ENCODE data around the gene EGR1. TPM values are rescaled to one million over a fixed set of nuclear protein-coding genes. Genes with fewer than 3 reads are reported as not detected.
"Not testable (repeated sequence)": the region's sequence is repeated elsewhere in the genome, so short reads cannot be mapped to it uniquely, and the experiment has no call there.

Gene EGR1
- total RNA-seq, 1 donor from 2014 or later: 21.4 TPM

DNA sequence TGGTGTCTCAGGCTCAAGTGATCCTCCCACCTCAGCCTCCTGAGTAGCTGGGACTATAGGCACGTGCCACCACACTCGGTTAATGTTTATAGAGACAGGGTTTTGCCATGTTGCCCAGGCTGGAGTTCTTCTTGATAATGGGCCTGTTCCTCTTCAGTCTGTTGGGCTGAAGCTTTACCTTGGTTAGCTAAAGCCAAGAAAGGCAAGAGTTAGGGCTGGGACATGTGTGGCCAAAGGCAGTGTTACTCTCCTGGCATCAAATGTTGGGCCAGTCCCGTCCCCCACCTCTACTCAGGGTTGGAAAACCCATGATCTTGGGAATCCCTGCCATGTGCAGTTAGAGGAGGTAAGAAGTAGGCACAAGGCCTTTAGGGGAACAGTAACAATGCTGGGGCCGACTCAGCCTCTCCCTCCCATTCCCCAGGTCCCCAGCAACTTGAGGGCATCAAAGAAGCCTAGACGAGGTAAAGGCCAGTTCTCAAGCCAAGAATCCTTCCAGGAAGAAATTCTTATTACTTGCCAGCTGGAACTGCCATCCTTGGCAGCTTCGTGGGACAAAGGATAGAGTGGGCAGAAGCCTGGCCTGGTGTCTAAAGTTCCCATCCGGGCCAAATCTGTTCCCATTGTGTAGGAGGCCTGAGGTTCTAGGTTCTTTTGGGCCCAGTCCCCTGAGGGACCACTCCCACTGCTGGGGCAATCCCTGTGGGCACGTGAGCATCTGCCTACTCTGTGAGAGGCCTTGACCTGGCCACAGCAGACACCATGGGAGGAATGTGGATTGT is 4.5 kb downstream of the EGR1 start:
- Histone ChIP-seq H3K9ac (ENCODE audit: low read depth in 1 of 3, low read length in 3 of 3) (no peak overlapping the region), H3K27ac (ENCODE audit: low read depth, low read length) (no peak overlapping the region)

DNA sequence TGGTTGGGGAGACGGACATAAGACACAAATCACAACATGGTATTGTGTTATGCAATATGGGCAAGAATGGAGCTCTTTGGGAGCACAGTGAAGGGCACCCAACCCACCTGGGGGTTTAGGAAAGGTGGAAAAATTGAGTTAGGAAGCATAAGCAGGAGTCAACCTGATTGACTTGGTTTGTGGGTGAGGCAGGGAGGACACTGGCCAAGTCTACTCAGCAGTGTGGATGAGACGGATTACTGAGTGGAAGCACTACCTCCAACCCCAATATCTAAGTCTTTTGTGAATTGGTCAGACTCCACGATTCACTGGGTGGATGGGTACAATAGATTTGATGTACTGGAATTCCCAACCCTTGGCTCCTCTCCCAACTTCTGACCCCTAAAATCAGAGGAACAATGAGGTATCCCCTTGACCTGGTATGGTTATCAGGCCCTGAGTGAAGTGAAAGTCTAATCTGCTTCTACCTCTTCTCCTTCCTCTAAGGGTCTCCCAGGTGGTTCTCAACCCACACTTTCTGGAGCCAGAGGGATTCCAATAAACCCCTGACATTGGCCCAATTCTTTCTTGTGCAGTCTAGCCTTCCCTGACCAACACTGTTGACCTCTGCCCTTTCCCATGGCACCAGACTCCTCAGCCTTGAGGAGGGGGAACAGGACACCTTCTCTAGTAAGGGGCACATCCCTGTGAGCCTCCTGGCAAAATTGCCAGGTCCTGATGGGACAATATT is 5.2 kb downstream of the EGR1 start:
- peaks cover 0 to 7% (median 3%) of the 10 kb centered on the region in 3 donors for H3K27me3 ChIP-seq (ENCODE audit: control insufficient read depth in 3 of 3, insufficient read depth in 3 of 3, low read length in 3 of 3)
- H3K27ac ChIP-seq (ENCODE audit: low read depth, low read length): no peak overlapping the region
- peaks cover 7 to 11% (median 11%) of the 10 kb centered on the region in 3 donors for H3K36me3 ChIP-seq (ENCODE audit: control insufficient read depth in 3 of 3, insufficient read depth in 3 of 3, low read length in 3 of 3)
- H3K9me3 ChIP-seq (ENCODE audit: control insufficient read depth in 3 of 3, low read length in 3 of 3): no peaks in the 10 kb centered on the region
- peaks cover 21 to 26% (median 24%) of the 10 kb centered on the region in 3 donors for H3K4me1 ChIP-seq (ENCODE audit: control insufficient read depth in 3 of 3, insufficient read depth in 3 of 3, low read length in 3 of 3)
- no peak overlapping the region for H3K4me3 ChIP-seq (ENCODE audit: low read length in 3 of 3)
- H3K9ac ChIP-seq (ENCODE audit: low read depth in 1 of 3, low read length in 3 of 3): no peak overlapping the region

More for the DNA sequence above, 4.5 kb downstream of the EGR1 start:
- Histone ChIP-seq H3K36me3 (ENCODE audit: control insufficient read depth in 3 of 3, insufficient read depth in 3 of 3, low read length in 3 of 3) (peaks cover 7 to 11% (median 11%) of the 10 kb centered on the region in 3 donors), H3K4me3 (ENCODE audit: low read length in 3 of 3) (no peak overlapping the region), H3K4me1 (ENCODE audit: control insufficient read depth in 3 of 3, insufficient read depth in 3 of 3, low read length in 3 of 3) (peaks cover 21 to 26% (median 24%) of the 10 kb centered on the region in 3 donors), H3K9me3 (ENCODE audit: control insufficient read depth in 3 of 3, low read length in 3 of 3) (no peaks in the 10 kb centered on the region), H3K27me3 (ENCODE audit: control insufficient read depth in 3 of 3, insufficient read depth in 3 of 3, low read length in 3 of 3) (peaks cover 0 to 7% (median 3%) of the 10 kb centered on the region in 3 donors)

DNA sequence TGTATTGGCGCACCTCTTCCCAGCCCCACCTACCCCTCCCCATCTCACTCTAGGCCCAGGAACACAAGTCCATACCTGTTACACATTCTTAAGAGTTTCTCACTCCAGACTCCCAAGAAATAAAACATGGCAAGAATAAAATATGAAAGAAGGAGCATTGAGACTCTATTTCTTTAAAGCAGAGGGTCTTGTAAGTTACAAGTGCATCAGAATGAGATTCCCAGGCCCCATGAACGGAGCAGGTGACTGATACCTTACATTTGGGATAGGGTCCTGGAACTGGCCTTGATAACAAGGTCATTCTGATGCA is 5.7 kb downstream of the EGR1 start:
- peaks cover 0 to 7% (median 0%) of the 10 kb centered on the region in 3 donors for H3K27me3 ChIP-seq (ENCODE audit: control insufficient read depth in 3 of 3, insufficient read depth in 3 of 3, low read length in 3 of 3)
- H3K4me3 ChIP-seq (ENCODE audit: low read length in 3 of 3): no peak overlapping the region
- no peak overlapping the region for H3K27ac ChIP-seq (ENCODE audit: low read depth, low read length)
- peaks cover 7 to 11% (median 11%) of the 10 kb centered on the region in 3 donors for H3K36me3 ChIP-seq (ENCODE audit: control insufficient read depth in 3 of 3, insufficient read depth in 3 of 3, low read length in 3 of 3)
- H3K4me1 ChIP-seq (ENCODE audit: control insufficient read depth in 3 of 3, insufficient read depth in 3 of 3, low read length in 3 of 3): peaks cover 19 to 22% (median 20%) of the 10 kb centered on the region in 3 donors
- no peaks in the 10 kb centered on the region for H3K9me3 ChIP-seq (ENCODE audit: control insufficient read depth in 3 of 3, low read length in 3 of 3)
- H3K9ac ChIP-seq (ENCODE audit: low read depth in 1 of 3, low read length in 3 of 3): no peak overlapping the region

DNA sequence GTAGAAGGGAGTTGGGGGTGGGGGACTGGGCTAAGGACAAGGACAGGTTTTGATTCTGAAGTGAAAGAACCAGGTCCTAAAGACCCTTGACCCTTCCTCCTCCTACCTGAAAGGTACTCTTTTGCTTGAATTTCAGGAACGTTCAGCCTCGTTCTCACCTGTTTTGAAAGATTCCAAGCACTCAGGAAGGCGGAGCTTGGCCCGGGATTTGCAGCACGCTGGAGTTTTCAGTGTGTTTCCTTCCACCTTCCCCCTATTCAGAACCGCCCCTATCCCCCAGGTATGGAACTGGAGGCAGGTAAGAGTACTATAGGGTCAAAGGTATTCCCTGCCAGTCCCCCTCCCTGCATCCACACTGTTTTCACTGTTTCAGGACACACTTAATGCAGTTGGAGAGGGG is 7.1 kb downstream of the EGR1 start:
- Histone ChIP-seq H3K4me1 (ENCODE audit: control insufficient read depth in 3 of 3, insufficient read depth in 3 of 3, low read length in 3 of 3) (peaks cover 6 to 8% (median 7%) of the 10 kb centered on the region in 3 donors), H3K36me3 (ENCODE audit: control insufficient read depth in 3 of 3, insufficient read depth in 3 of 3, low read length in 3 of 3) (peaks cover 2 to 4% (median 2%) of the 10 kb centered on the region in 3 donors), H3K9ac (ENCODE audit: low read depth in 1 of 3, low read length in 3 of 3) (no peak overlapping the region), H3K4me3 (ENCODE audit: low read length in 3 of 3) (no peak overlapping the region), H3K27ac (ENCODE audit: low read depth, low read length) (no peak overlapping the region), H3K27me3 (ENCODE audit: control insufficient read depth in 3 of 3, insufficient read depth in 3 of 3, low read length in 3 of 3) (no peaks in the 10 kb centered on the region), H3K9me3 (ENCODE audit: control insufficient read depth in 3 of 3, low read length in 3 of 3) (no peaks in the 10 kb centered on the region)

DNA sequence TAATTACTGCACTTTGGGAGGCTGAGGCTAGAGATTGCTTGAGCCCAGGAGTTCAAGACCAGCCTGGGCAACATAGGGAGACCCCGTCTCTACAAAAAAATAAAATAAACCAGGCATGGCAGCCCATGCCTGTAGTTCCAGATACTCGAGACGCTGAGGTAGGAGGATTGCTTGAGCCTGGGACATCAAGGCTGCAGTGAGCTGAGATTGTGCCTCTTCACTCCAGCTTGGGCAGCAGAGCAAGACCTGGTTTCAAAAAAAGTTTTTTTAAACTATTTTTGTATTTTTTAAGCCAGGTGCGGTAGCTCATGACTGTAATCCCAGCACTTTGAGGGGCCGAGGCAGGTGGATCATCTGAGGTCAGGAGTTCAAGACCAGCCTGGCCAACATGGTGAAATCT is 7.9 kb downstream of the EGR1 start:
- H3K27me3 ChIP-seq (ENCODE audit: control insufficient read depth in 3 of 3, insufficient read depth in 3 of 3, low read length in 3 of 3); H3K9ac ChIP-seq (ENCODE audit: low read depth in 1 of 3, low read length in 3 of 3); H3K36me3 ChIP-seq (ENCODE audit: control insufficient read depth in 3 of 3, insufficient read depth in 3 of 3, low read length in 3 of 3); H3K27ac ChIP-seq (ENCODE audit: low read depth, low read length); H3K4me1 ChIP-seq (ENCODE audit: control insufficient read depth in 3 of 3, insufficient read depth in 3 of 3, low read length in 3 of 3); H3K4me3 ChIP-seq (ENCODE audit: low read length in 3 of 3); H3K9me3 ChIP-seq (ENCODE audit: control insufficient read depth in 3 of 3, low read length in 3 of 3): not testable (repeated sequence)

DNA sequence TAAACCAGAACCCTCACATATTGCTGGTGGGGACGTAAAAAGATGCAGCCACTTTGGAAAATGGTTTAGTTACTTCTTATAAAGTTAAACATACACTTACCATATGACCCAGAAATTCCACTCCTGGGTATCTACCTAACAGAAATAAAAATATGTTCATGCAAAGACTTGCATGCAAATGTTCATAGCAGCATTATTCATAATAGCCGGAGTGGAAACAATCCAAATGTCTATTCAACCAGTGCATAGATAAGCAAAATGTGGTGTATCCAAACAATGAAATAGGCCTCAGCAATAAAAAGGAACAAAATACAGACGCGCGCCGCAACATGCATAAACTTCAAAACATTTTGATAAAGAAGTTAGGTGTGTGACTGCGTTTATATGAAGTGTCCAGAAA is 11.6 kb downstream of the EGR1 start:
- H3K27me3 ChIP-seq (ENCODE audit: control insufficient read depth in 3 of 3, insufficient read depth in 3 of 3, low read length in 3 of 3): no peaks in the 10 kb centered on the region
- H3K36me3 ChIP-seq (ENCODE audit: control insufficient read depth in 3 of 3, insufficient read depth in 3 of 3, low read length in 3 of 3): no peaks in the 10 kb centered on the region
- H3K4me3 ChIP-seq (ENCODE audit: low read length in 3 of 3): no peak overlapping the region
- H3K4me1 ChIP-seq (ENCODE audit: control insufficient read depth in 3 of 3, insufficient read depth in 3 of 3, low read length in 3 of 3): no peaks in the 10 kb centered on the region
- no peaks in the 10 kb centered on the region for H3K9me3 ChIP-seq (ENCODE audit: control insufficient read depth in 3 of 3, low read length in 3 of 3)
- H3K9ac ChIP-seq (ENCODE audit: low read depth in 1 of 3, low read length in 3 of 3): no peak overlapping the region
- H3K27ac ChIP-seq (ENCODE audit: low read depth, low read length): no peak overlapping the region

DNA sequence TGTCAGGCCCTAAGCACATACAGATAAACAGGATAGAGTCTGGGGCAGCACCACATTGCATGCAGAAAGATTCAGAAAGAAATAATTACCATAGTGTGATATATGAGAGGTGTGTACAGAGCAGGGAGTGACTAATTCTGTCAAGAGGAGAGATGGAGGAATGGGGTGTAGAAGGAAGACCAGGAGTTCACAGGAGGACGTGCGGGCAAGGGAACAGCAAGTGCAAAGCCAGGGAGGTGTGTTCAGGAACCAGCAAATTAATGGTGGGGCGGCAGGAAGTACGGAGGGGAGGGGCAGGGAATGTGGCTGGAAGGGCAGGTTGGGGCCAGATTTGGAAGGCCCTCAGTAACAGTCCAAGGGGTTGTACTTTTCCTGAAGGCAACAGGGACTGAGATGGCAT is 17.4 kb downstream of the EGR1 start:
- no peak overlapping the region for H3K4me3 ChIP-seq (ENCODE audit: low read length in 3 of 3)
- H3K36me3 ChIP-seq (ENCODE audit: control insufficient read depth in 3 of 3, insufficient read depth in 3 of 3, low read length in 3 of 3): no peaks in the 10 kb centered on the region
- no peaks in the 10 kb centered on the region for H3K9me3 ChIP-seq (ENCODE audit: control insufficient read depth in 3 of 3, low read length in 3 of 3)
- H3K9ac ChIP-seq (ENCODE audit: low read depth in 1 of 3, low read length in 3 of 3): no peak overlapping the region
- no peak overlapping the region for H3K27ac ChIP-seq (ENCODE audit: low read depth, low read length)
- H3K27me3 ChIP-seq (ENCODE audit: control insufficient read depth in 3 of 3, insufficient read depth in 3 of 3, low read length in 3 of 3): no peaks in the 10 kb centered on the region
- no peaks in the 10 kb centered on the region for H3K4me1 ChIP-seq (ENCODE audit: control insufficient read depth in 3 of 3, insufficient read depth in 3 of 3, low read length in 3 of 3)

DNA sequence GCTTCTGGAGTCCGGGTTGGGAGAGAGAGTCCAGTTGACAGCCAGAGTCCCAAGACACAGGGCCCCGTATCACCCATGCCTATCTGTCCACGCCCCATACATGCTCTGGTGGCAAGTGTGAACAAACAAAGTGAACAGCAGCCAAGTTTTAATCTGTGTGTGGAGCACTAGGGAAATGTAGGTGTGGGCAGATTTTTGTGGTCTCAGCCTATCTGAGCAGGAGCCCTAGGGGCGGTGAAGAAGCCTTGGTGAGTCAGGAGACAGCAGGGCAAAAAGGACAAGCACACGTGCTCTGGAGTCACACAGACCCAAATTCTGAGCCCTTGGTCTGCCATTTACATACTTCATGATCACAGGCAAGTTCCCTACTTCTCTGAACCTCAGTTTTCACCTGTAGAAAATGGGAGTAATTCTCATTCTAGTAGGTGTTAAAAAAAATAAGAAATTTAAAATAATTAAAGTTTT is 23.2 kb downstream of the EGR1 start:
- peaks cover 8 to 40% (median 34%) of the 10 kb centered on the region in 3 donors for H3K27me3 ChIP-seq (ENCODE audit: control insufficient read depth in 3 of 3, insufficient read depth in 3 of 3, low read length in 3 of 3)
- H3K9ac ChIP-seq (ENCODE audit: low read depth in 1 of 3, low read length in 3 of 3): no peak overlapping the region
- peaks cover 20 to 33% (median 26%) of the 10 kb centered on the region in 3 donors for H3K4me1 ChIP-seq (ENCODE audit: control insufficient read depth in 3 of 3, insufficient read depth in 3 of 3, low read length in 3 of 3)
- H3K9me3 ChIP-seq (ENCODE audit: control insufficient read depth in 3 of 3, low read length in 3 of 3): no peaks in the 10 kb centered on the region
- no peak overlapping the region for H3K4me3 ChIP-seq (ENCODE audit: low read length in 3 of 3)
- no peaks in the 10 kb centered on the region for H3K36me3 ChIP-seq (ENCODE audit: control insufficient read depth in 3 of 3, insufficient read depth in 3 of 3, low read length in 3 of 3)
- H3K27ac ChIP-seq (ENCODE audit: low read depth, low read length): no peak overlapping the region

DNA sequence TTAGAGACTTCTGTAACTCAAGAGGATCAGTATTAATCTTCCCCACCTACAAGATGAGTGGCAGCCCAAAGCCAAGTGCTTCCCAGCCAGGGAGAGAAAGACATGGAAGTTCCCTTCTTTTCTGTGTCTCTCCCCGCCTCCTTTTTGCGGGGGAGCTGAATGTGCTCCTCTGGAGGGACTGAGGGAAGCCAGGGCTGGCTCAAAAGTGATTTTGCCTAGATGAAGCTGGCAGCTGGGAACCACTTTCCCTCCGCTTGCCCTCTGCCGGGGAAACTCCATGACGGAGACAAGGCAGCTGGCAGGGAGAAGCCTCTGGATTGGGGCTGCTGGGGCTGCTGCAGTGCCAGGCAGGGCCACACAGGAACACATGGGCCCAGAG is 24.4 kb downstream of the EGR1 start:
- Histone ChIP-seq H3K36me3 (ENCODE audit: control insufficient read depth in 3 of 3, insufficient read depth in 3 of 3, low read length in 3 of 3) (no peaks in the 10 kb centered on the region), H3K4me1 (ENCODE audit: control insufficient read depth in 3 of 3, insufficient read depth in 3 of 3, low read length in 3 of 3) (peaks cover 20 to 33% (median 27%) of the 10 kb centered on the region in 3 donors), H3K27me3 (ENCODE audit: control insufficient read depth in 3 of 3, insufficient read depth in 3 of 3, low read length in 3 of 3) (peaks cover 8 to 40% (median 34%) of the 10 kb centered on the region in 3 donors), H3K27ac (ENCODE audit: low read depth, low read length) (no peak overlapping the region), H3K9ac (ENCODE audit: low read depth in 1 of 3, low read length in 3 of 3) (peak overlapping the region in 1 of 3 donors; percentile 16), H3K9me3 (ENCODE audit: control insufficient read depth in 3 of 3, low read length in 3 of 3) (no peaks in the 10 kb centered on the region), H3K4me3 (ENCODE audit: low read length in 3 of 3) (no peak overlapping the region)

All from skeletal muscle tissue (tissue), 4 donors.